GM12875 (cell line): Measurements from ENCODE around the gene PLA2G2D.

Experiments
- H3K4me3 ChIP-seq: one replicate; pipeline ENCODE4 v1.5.1; 2011; ENCODE audit warnings: low read depth, low read length, control low read depth
- TF ChIP-seq, protein P1 (sequence below): IDR thresholded peaks from 2 replicates; pipeline ENCODE4 v1.5.1; 2011; ENCODE audit warnings: low read depth, mild to moderate bottlenecking, control low read depth, inconsistent platforms, low read length, moderate library complexity, borderline replicate concordance; ENCODE audit not compliant: insufficient read depth

The PLA2G2D gene

DNA sequence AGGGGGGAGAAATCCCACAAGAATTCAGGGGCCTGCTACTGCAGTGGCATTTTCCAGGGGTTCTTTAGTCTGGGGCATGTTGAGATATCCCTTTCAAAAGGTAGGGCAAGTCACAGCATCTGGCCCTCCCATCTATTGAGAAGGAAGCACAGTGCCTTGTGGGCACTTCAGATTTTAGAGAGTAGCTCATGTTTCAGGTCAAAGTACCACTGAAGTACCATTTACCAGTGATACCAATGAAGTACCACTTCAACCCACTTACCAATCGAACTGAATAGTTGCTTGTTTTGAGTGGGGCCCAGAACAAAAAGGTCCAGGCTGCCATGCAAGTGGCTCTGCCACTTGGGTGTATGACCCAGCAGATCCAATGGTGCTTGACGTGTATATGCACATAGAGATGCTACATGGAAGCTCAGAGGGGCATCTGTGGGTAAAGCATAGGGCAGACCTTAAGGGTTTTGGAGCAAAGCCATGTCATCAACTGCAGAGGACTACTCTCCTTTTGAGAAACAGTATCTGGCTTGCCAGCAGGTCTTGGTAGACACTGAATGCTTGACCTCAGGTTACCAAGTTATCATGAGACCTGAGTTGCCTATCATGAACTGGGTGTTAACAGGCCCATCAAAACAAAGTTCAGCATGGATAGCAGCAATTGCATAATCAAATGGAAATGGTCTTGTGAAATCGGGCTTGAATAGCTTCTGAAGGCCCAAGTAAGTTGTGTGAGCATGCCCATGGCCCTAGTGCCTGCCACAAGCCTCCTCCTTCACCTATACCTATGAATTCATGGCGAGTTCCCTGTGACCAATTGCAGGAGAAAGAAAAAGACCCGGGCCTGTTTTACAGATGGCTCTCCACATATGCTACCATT is 23.5 kb downstream of the PLA2G2D start:
- no peak overlapping the region for H3K4me3 ChIP-seq
- TF ChIP-seq, protein P1, sequence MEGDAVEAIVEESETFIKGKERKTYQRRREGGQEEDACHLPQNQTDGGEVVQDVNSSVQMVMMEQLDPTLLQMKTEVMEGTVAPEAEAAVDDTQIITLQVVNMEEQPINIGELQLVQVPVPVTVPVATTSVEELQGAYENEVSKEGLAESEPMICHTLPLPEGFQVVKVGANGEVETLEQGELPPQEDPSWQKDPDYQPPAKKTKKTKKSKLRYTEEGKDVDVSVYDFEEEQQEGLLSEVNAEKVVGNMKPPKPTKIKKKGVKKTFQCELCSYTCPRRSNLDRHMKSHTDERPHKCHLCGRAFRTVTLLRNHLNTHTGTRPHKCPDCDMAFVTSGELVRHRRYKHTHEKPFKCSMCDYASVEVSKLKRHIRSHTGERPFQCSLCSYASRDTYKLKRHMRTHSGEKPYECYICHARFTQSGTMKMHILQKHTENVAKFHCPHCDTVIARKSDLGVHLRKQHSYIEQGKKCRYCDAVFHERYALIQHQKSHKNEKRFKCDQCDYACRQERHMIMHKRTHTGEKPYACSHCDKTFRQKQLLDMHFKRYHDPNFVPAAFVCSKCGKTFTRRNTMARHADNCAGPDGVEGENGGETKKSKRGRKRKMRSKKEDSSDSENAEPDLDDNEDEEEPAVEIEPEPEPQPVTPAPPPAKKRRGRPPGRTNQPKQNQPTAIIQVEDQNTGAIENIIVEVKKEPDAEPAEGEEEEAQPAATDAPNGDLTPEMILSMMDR = no peak

DNA sequence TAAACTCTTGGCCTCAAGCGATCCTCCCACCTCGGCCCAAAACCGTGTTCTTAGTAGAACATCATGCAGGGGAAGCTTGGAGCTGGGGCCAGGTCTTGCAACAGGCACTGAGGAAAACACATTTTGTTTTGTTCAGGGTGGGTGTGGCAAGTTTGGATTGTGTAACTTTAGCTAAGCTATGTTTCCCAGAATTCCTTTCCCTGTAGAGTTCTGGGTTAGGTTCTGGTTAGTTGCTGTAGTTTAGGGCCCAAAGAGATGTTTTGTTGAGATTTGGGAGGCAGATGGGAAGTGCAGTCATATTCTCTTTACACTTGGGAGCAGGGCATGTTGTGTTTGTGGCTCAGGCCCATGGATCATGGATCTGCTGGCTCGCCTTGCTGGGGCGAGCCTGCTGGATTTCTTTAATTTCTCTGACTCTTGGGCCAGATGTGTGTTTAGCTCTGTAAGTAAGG is 25.4 kb downstream of the PLA2G2D start:
- H3K4me3 ChIP-seq = no peak overlapping the region
- TF ChIP-seq, protein P1 = no peak

DNA sequence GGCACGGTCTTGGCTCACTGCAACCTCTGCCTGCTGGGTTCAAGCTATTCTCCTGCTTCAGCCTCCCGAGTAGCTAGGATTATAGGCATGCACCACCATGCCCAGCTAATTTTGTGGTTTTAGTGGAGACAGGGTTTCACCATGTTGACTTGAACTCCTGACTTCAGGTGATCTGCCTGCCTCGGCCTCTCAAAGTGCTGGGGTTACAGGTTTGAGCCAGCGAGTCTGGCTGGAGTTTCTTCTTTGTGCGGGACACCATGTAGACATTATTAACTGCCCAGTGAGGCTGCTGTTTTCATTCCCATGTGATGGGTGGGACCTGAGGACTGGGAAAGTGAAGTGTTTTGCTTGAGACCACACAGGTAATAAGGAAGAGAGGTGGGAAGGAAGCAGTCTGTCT is 26.0 kb downstream of the PLA2G2D start:
- no peak overlapping the region for H3K4me3 ChIP-seq
- TF ChIP-seq, protein P1 = no peak

DNA sequence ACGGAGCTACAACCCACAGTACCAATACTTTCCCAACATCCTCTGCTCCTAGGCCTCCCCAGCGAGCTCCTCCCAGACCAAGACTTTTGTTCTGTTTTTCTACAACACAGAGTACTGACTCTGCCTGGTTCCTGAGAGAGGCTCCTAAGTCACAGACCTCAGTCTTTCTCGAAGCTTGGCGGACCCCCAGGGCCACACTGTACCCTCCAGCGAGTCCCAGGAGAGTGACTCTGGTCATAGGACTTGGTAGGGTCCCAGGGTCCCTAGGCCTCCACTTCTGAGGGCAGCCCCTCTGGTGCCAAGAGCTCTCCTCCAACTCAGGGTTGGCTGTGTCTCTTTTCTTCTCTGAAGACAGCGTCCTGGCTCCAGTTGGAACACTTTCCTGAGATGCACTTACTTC is 28.7 kb downstream of the PLA2G2D start:
- TF ChIP-seq, protein P1 = no peak
- no peak overlapping the region for H3K4me3 ChIP-seq

DNA sequence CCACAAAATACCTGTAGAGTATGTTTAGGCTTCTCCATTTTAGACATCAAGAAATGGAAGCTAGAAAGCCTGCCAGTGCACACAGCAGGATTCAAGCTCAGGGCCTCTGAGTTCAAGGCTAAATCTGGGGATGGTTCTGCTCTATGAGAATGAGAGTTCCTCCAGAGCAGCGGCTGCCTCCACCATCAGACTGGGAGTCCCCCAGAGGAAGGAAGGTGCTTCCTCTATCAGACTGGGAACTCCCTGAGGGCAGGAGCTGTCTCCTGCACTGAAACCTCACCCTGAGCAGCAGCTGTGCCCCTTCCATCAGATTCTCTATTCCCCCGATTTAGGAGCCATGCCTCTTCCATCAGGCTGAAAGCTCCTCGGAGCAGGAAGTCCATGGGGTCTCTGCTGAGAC is 29.2 kb downstream of the PLA2G2D start:
- no peak overlapping the region for H3K4me3 ChIP-seq
- TF ChIP-seq, protein P1 = no peak

DNA sequence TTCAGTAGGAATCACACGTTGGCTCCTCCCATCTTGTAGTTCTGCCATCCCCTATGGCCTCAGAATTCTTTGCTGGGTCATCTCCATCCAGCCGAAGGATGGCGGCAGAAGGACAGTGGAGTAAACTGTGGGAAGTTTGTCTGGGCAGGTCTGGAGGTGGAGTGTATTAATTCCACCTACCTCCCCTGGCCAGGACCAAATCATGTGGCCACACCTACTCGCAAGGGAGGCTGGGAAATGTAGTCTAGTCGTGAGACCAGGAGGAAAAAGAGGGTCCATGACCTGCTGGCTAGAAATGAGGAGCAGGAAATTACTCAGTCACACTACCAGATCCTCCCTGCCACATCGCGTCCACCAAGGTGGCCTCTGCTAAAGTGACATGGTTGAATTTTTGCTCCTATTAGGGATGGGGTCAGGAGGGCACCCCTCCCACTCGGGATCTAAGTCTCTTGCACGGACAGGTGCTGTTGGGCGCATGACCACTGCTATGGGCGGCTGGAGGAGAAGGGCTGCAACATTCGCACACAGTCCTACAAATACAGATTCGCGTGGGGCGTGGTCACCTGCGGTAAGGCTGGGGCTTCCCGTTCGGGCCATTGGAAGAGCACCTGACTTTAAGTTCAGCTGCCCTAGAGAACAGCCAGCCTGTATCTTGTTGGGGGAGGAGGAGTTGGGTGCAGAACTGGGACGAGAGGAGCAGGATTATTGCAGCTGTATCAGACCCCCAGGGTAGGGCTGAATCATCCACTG is 29.8 kb downstream of the PLA2G2D start:
- no peak overlapping the region for H3K4me3 ChIP-seq
- TF ChIP-seq, protein P1 = no peak
